ENCODE results near the gene MYEOV. TPM values are rescaled to one million over a fixed set of nuclear protein-coding genes. Genes with fewer than 3 reads are reported as not detected.

MYEOV gene
- total RNA-seq, 2 donors from 2014 or later: not detected

DNA sequence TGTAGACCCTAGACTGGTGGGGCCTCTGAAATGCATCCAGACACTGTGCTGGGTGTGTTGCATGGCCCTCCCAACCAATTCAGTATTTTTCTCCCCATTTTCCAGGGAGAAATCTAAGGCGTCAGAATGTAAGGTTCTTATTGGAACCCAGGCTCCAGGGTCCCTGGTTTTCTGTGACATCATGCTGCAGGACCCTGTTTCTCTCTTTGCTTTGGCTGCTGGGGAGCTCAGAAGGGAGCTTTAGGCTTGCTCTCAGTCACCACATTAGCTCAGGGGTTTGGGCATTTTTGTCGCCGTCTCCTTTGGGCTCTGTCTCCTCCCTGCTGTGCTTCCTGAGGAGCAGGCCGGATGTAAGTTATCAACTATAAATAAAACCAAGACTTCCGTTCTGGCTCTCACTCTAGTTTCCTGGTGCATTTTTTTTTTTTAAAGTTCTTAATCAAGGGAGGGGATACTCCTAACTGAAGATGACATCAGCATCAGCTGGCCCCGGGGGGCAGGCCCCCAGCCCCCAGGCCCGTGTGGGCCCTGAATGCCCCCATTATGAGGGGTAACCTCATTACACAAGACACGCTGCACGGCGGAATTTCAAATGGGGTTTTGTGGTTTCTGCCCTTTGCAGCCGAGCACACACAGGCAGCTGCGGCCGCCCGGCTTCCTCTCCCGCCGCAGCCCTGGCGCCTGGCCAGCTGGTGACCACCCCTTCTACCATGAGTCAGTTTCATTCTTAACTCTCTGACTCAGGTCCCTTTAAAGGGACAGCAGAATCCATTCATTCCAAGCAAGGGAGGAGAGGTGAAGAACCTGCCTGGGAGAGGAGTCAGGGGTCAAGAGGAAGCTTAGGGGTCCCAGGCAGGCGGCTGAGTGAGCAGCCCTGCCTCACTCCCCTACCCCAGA lies 3.2 kb downstream of the MYEOV start:
- Mint-ChIP-seq H3K36me3 (no peaks in the 10 kb centered on the region), H3K4me3 (peak overlapping the region; percentile 86), H3K9me3 (peaks cover 3% of the 10 kb centered on the region), H3K27ac (peak overlapping the region; percentile 87 to 92), H3K4me1 (ENCODE audit: low read depth in 2 of 2) (peaks cover 65% of the 10 kb centered on the region in 2 donors), H3K27me3 (peaks cover 0 to 6% of the 10 kb centered on the region in 2 donors)
- DNase-seq (ENCODE audit: low spot score) (peak; percentile 96), ATAC-seq (peak; percentile 85 to 88)

DNA sequence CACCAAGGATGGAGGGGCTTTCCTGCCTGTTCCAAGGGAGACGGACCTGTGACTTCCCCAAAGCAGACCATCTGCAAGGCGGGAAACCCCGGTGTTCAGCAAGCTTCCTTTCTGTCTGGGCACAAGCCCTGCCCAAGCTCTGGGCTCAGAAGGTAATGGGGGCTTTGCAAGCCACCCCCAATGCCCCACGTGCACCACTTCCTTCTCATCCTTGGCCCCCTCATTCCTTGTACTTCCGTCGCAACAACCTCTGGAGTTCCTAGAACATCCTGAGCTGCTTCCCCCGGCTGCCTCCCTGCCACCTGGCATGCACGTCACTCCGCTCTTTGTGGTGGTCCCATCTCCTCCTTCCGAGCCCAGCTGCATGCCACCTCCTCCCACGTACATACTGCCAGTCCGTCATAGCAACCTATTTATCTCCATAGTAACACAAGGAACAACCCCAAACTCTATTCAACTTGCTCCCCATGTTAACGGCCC lies 3.9 kb downstream of the MYEOV start:
- Mint-ChIP-seq H3K27me3 (peaks cover 0 to 6% of the 10 kb centered on the region in 2 donors), H3K4me3 (peak overlapping the region; percentile 86), H3K36me3 (no peaks in the 10 kb centered on the region), H3K4me1 (ENCODE audit: low read depth in 2 of 2) (peaks cover 65 to 68% of the 10 kb centered on the region in 2 donors), H3K27ac (peak overlapping the region; percentile 87 to 92), H3K9me3 (peaks cover 3% of the 10 kb centered on the region)
- DNase-seq (ENCODE audit: low spot score) (peak; percentile 87), ATAC-seq (peak; percentile 42 to 74)

- peaks cover 71% of the 10 kb centered on the region in 2 donors for H3K4me1 Mint-ChIP-seq (ENCODE audit: low read depth in 2 of 2)
- no peaks in the 10 kb centered on the region for H3K36me3 Mint-ChIP-seq
- peak; percentile 53 to 67 for ATAC-seq
- H3K27ac Mint-ChIP-seq: peak overlapping the region; percentile 87 to 92
- DNase-seq (ENCODE audit: low spot score): peak; percentile 86
- peaks cover 0 to 6% of the 10 kb centered on the region in 2 donors for H3K27me3 Mint-ChIP-seq
- H3K4me3 Mint-ChIP-seq: peak overlapping the region; percentile 86
- peaks cover 3% of the 10 kb centered on the region for H3K9me3 Mint-ChIP-seq
Measured at GRCh38 chr11:69298267-69299022, 4.5 kb downstream of the MYEOV start.

- Mint-ChIP-seq H3K36me3 (no peaks in the 10 kb centered on the region), H3K27me3 (peaks cover 0 to 6% of the 10 kb centered on the region in 2 donors), H3K4me1 (ENCODE audit: low read depth in 2 of 2) (peaks cover 71 to 73% of the 10 kb centered on the region in 2 donors), H3K27ac (peak overlapping the region; percentile 87 to 92), H3K9me3 (peaks cover 3% of the 10 kb centered on the region), H3K4me3 (peak overlapping the region; percentile 86)
- no peak for ATAC-seq
- no peak for DNase-seq (ENCODE audit: low spot score)
Measured at GRCh38 chr11:69299023-69299461, 5.1 kb downstream of the MYEOV start.

DNA sequence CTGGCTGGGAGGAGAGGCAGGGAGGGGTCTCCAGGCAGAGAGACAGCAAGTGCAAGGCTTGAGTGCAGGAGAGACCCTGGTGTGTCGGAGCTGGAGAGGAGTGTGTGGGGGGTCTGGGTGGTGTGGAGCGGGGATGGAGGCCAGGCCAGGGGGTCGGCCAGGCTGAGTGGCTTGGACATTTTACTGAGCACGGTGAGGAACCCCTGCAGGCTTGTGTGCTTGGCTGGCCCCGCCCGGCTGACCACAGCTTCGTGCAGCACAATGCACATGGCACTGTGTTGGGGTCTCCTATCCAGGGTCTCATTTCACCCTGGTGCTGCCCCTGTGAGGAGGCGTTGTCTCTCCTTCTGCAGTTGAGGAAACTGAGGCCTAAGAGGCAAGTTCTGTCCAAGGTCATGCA lies 5.6 kb downstream of the MYEOV start:
- peaks cover 3% of the 10 kb centered on the region for H3K9me3 Mint-ChIP-seq
- ATAC-seq (no peak), DNase-seq (ENCODE audit: low spot score) (no peak)
- H3K36me3 Mint-ChIP-seq: no peaks in the 10 kb centered on the region
- peaks cover 0 to 6% of the 10 kb centered on the region in 2 donors for H3K27me3 Mint-ChIP-seq
- H3K4me1 Mint-ChIP-seq (ENCODE audit: low read depth in 2 of 2): peaks cover 71 to 73% of the 10 kb centered on the region in 2 donors
- no peak overlapping the region for H3K4me3 Mint-ChIP-seq
- peak overlapping the region; percentile 87 to 92 for H3K27ac Mint-ChIP-seq

GRCh38 chr11:69300120-69301060 lies 6.4 kb downstream of the MYEOV start:
- Mint-ChIP-seq H3K36me3 (no peaks in the 10 kb centered on the region), H3K4me1 (ENCODE audit: low read depth in 2 of 2) (peaks cover 67 to 69% of the 10 kb centered on the region in 2 donors), H3K27ac (peak overlapping the region; percentile 4 to 27), H3K4me3 (peak overlapping the region; percentile 3), H3K27me3 (peaks cover 0 to 4% of the 10 kb centered on the region in 2 donors), H3K9me3 (peaks cover 3% of the 10 kb centered on the region)
- DNase-seq (ENCODE audit: low spot score): no peak
- no peak for ATAC-seq

GRCh38 chr11:69301081-69301454 lies 7.1 kb downstream of the MYEOV start:
- Mint-ChIP-seq H3K9me3 (peaks cover 3% of the 10 kb centered on the region), H3K36me3 (no peaks in the 10 kb centered on the region), H3K4me1 (ENCODE audit: low read depth in 2 of 2) (peaks cover 65 to 67% of the 10 kb centered on the region in 2 donors), H3K27me3 (peaks cover 0 to 2% of the 10 kb centered on the region in 2 donors), H3K4me3 (peak overlapping the region; percentile 3), H3K27ac (peak overlapping the region; percentile 4 to 27)
- no peak for ATAC-seq
- no peak for DNase-seq (ENCODE audit: low spot score)

- H3K4me1 Mint-ChIP-seq (ENCODE audit: low read depth in 2 of 2): peaks cover 59 to 62% of the 10 kb centered on the region in 2 donors
- H3K27ac Mint-ChIP-seq: peak overlapping the region in 1 of 2 donors; percentile 27
- peaks cover 3% of the 10 kb centered on the region for H3K9me3 Mint-ChIP-seq
- no peaks in the 10 kb centered on the region for H3K27me3 Mint-ChIP-seq
- no peaks in the 10 kb centered on the region for H3K36me3 Mint-ChIP-seq
- ATAC-seq: peak; percentile 52 to 53
- H3K4me3 Mint-ChIP-seq: no peak overlapping the region
- DNase-seq (ENCODE audit: low spot score): peak; percentile 73
Measured at GRCh38 chr11:69301455-69302401, 7.8 kb downstream of the MYEOV start.

- DNase-seq (ENCODE audit: low spot score) (no peak), ATAC-seq (no peak)
- Mint-ChIP-seq H3K27me3 (no peaks in the 10 kb centered on the region), H3K27ac (peak overlapping the region; percentile 10 to 80), H3K4me1 (ENCODE audit: low read depth in 2 of 2) (peaks cover 51 to 54% of the 10 kb centered on the region in 2 donors), H3K4me3 (no peak overlapping the region), H3K36me3 (no peaks in the 10 kb centered on the region), H3K9me3 (peaks cover 3% of the 10 kb centered on the region)
Measured at GRCh38 chr11:69302447-69303020, 8.6 kb downstream of the MYEOV start.

DNA sequence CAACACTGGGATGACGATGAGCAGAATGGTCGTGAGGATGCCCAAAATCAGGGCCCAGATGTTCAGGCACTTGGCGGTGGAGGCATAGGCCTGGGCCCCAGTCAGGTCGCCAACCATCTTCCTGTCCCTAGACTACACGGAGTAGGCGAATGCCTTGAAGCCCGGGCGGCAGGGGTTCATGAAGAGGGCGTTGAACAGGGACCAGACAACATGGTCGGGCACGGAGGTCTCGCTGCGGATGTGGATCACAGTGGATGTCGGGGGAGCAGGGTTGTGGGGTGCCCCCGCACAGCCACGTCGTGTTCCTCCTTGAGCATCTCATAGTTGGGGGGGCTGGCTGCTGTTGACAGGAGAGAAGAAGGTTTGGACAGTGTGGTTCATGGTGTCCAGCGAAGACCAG lies 9.5 kb downstream of the MYEOV start:
- Mint-ChIP-seq H3K36me3 (no peaks in the 10 kb centered on the region), H3K27ac (peak overlapping the region; percentile 10 to 80), H3K9me3 (peaks cover 3% of the 10 kb centered on the region)

DNA sequence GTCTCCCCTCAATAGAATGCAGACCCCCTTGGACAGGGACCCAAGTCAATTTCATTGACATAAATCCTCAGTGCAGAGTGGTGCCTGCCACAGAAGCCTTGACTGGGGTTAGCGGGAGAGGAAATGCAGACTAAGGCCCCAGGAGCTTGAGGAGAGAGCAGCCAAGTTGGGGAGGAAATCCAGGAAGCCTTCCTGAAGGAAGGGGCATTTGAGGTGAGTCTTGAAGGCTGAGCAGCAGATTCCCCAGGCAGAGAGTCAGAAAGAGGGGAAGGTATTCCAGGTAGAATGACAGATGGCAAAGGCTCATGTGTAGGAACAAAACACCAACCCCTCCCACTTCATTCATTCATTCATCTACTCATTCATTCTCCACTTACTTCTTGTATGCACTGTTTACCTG lies 10.3 kb downstream of the MYEOV start:
- Mint-ChIP-seq H3K4me1 (ENCODE audit: low read depth in 2 of 2) (peaks cover 42 to 53% of the 10 kb centered on the region in 2 donors), H3K36me3 (no peaks in the 10 kb centered on the region), H3K27ac (peak overlapping the region in 1 of 2 donors; percentile 67), H3K27me3 (peaks cover 6 to 7% of the 10 kb centered on the region in 2 donors), H3K4me3 (no peak overlapping the region), H3K9me3 (peaks cover 3% of the 10 kb centered on the region)
- DNase-seq (ENCODE audit: low spot score) (no peak), ATAC-seq (no peak)

More for the DNA sequence above, 9.5 kb downstream of the MYEOV start:
- H3K4me3 Mint-ChIP-seq: no peak overlapping the region
- H3K27me3 Mint-ChIP-seq: peaks cover 5% of the 10 kb centered on the region in 2 donors
- no peak for ATAC-seq
- no peak for DNase-seq (ENCODE audit: low spot score)
- peaks cover 47 to 53% of the 10 kb centered on the region in 2 donors for H3K4me1 Mint-ChIP-seq (ENCODE audit: low read depth in 2 of 2)

DNA sequence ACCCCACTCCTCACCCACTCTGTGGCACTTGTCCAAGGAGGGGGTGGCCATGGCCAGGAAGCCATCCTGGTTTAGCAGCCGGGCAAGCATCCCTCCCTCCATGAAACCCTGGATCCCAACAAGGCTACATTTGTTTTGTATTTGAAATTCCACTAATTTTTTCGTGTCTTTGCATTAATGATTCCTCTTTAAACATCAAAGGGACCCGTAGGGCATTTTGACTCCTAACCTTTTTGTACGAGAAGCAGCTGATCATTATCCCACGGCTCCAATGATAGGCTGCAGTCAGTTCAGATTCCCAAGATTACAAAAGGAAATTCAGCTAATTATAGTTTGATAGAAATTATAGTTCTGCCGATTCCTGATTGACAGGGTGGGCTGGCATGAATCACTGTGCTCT lies 10.7 kb downstream of the MYEOV start:
- ATAC-seq: no peak
- H3K4me3 Mint-ChIP-seq: no peak overlapping the region
- H3K27me3 Mint-ChIP-seq: peaks cover 6 to 7% of the 10 kb centered on the region in 2 donors
- H3K9me3 Mint-ChIP-seq: peaks cover 3% of the 10 kb centered on the region
- H3K36me3 Mint-ChIP-seq: no peaks in the 10 kb centered on the region
- H3K27ac Mint-ChIP-seq: peak overlapping the region in 1 of 2 donors; percentile 67
- no peak for DNase-seq (ENCODE audit: low spot score)
- peaks cover 38 to 49% of the 10 kb centered on the region in 2 donors for H3K4me1 Mint-ChIP-seq (ENCODE audit: low read depth in 2 of 2)

All from natural killer cell treated with Interleukin-12 subunit alpha and Interleukin-12 subunit beta and Interleukin-15 and Interleukin-18, amount 100 ng/mL, for 72 hours (primary cell).